AG04449 (cell line): ENCODE results near the gene LAMA2.
"Not testable (repeated sequence)": the region's sequence is repeated elsewhere in the genome, so short reads cannot be mapped to it uniquely, and the experiment has no call there.

ENCODE experiments used
- CTCF ChIA-PET: fragments of 350-600 bp; formaldehyde crosslinking; extraction: SDS; loops from one replicate; lab custom pipeline; 2021; ENCODE audit warnings: antibody characterized with exemption; lab: Yijun Ruan, JAX
- POLR2A ChIA-PET: fragments of 400-600, 350-600 bp; formaldehyde crosslinking; extraction: SDS; loops from one replicate; lab custom pipeline; 2020; ENCODE audit warnings: antibody characterized with exemption, inconsistent platforms; lab: Yijun Ruan, JAX
- DNase-seq: peaks from one replicate; pipeline ENCODE4 v3.0.0-alpha.2; 2010; ENCODE audit warnings: low read depth, low spot score
- H3K4me3 ChIP-seq: 2 replicates; pipeline ENCODE4 v1.5.1; 2011; ENCODE audit warnings: low read depth, mild to moderate bottlenecking, control low read depth, low read length
- TF ChIP-seq, protein P1 (sequence below): IDR thresholded peaks from one replicate; pipeline ENCODE4 v1.5.1; 2011; ENCODE audit warnings: mild to moderate bottlenecking, moderate library complexity, low read length, control low read depth, inconsistent platforms; ENCODE audit not compliant: insufficient read depth; ENCODE audit errors: missing control alignments

The LAMA2 gene

DNA sequence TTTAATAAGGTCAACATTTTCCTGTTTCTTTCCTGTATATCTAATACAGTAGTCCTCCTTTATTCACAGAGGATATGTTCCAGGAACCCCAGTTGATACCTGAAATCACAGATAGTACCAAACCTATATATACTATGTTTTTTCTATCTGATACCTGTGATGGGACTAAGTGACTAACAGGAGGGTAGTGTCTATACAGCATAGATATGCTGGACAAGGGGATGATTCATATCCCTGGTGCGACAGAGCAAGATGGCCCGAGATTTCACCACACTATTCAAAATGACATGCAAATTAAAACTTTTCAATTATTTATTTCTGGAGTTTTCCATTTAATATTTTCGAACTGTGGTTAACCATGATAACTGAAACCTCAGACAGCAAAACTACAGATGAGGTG lies 281.1 kb downstream of the LAMA2 start:
- no peak for DNase-seq
- POLR2A ChIA-PET = no interaction called here
- CTCF ChIA-PET = no interaction called here
- H3K4me3 ChIP-seq = no peak overlapping the region
- TF ChIP-seq, protein P1, sequence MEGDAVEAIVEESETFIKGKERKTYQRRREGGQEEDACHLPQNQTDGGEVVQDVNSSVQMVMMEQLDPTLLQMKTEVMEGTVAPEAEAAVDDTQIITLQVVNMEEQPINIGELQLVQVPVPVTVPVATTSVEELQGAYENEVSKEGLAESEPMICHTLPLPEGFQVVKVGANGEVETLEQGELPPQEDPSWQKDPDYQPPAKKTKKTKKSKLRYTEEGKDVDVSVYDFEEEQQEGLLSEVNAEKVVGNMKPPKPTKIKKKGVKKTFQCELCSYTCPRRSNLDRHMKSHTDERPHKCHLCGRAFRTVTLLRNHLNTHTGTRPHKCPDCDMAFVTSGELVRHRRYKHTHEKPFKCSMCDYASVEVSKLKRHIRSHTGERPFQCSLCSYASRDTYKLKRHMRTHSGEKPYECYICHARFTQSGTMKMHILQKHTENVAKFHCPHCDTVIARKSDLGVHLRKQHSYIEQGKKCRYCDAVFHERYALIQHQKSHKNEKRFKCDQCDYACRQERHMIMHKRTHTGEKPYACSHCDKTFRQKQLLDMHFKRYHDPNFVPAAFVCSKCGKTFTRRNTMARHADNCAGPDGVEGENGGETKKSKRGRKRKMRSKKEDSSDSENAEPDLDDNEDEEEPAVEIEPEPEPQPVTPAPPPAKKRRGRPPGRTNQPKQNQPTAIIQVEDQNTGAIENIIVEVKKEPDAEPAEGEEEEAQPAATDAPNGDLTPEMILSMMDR = no peak

DNA sequence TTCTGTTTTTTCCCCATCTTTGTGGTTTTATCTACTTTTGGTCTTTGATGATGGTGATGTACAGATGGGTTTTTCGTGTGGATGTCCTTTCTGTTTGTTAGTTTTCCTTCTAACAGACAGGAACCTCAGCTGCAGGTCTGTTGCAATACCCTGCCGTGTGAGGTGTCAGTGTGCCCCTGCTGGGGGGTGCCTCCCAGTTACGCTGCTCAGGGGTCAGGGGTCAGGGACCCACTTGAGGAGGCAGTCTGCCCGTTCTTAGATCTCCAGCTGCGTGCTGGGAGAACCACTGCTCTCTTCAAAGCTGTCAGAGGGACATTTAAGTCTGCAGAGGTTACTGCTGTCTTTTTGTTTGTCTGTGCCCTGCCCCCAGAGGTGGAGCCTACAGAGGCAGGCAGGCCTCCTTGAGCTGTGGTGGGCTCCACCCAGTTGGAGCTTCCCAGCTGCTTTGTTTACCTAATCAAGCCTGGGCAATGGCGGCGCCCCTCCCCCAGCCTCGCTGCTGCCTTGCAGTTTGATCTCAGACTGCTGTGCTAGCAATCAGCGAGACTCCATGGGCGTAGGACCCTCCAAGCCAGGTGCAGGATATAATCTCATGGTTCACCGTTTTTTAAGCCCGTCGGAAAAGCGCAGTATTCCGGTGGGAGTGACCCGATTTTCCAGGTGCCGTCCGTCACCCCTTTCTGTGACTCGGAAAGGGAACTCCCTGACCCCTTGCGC lies 289.5 kb downstream of the LAMA2 start:
- POLR2A ChIA-PET, CTCF ChIA-PET, H3K4me3 ChIP-seq, DNase-seq: not testable (repeated sequence)

DNA sequence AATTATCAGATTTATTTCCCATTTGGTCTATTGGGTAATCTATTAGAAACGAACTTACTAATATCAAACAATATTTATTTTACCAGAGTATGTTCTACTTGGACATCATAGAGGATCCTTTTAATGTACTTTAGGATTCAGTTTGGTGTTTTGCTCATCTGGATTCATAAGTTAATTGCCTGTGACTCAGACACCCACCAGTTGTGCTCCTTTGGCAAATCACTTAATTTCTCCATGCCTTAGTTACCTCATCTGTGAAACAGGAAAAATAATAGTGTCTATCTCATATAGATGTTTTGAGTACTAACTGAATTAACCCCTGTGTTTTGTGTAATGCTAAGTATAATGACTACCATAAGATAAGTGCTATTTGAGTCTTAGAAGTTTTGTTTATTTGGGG lies 292.1 kb downstream of the LAMA2 start:
- no peak overlapping the region for H3K4me3 ChIP-seq
- CTCF ChIA-PET = no interaction called here
- POLR2A ChIA-PET = no interaction called here
- TF ChIP-seq, protein P1 = no peak
- no peak for DNase-seq

DNA sequence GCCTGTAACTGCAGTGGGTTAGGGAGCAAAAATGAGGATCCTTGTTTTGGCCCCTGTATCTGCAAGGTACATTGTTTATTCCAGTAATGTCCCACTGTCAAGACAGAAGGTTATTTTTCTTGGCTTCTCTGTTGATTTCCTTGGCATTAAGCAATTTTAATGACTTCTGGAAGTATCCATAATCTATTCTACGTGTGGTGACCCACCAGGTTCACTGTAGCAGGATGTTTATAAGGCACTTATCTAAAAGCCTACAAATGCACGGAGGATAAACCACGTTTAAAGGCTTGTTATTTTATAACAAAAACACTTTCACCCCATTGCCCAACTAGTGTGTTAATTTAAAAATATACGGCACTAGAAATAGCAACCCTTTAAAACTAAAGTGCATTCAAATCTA lies 294.9 kb downstream of the LAMA2 start:
- no peak for DNase-seq
- CTCF ChIA-PET = no interaction called here
- TF ChIP-seq, protein P1 = no peak
- no peak overlapping the region for H3K4me3 ChIP-seq
- POLR2A ChIA-PET = no interaction called here

DNA sequence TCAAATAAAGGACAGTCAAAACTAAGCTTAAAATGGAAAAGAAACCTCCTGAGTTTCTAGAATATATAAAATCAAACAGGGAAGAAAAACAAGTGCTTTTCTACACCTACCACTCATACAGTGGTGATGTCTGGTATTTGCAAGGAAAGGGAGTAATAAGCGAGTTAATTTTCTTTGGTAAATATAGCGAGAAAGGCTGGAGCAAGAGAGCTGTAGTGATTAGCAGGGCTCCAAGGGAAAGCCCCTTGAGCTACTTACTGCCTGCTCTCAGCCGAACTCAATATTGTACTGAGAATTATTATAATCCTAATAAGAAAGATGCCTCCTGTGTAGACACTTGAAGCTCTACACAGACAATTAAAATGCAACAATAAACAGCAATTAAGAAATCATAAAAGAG lies 296.3 kb downstream of the LAMA2 start:
- H3K4me3 ChIP-seq = no peak overlapping the region
- ChIA-PET CTCF (interaction anchor here (0.6 kb wide), 1 partner anchor 191 kb away, joined by 3 read pairs; no protein-coding TSS in a partner anchor), POLR2A (no interaction called here)
- TF ChIP-seq, protein P1 = no peak
- DNase-seq = no peak

DNA sequence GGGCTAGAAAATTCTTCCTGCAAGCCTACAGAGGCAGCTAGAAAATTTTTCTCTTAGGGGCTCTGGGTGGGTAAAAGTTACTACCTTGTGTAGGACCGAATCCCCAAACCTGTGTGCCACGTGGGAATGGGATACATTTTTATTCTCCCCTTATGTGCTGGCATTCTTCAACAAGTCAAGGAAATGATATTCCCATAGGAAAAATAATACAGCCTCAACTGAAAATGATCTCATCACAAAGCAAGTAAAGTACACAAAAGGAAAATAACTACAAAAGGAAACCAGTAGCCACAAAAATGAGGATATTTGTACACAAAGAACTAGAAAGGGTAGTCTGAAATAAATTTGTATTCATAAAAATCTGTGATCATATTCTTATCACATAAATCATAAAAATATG lies 298.1 kb downstream of the LAMA2 start:
- CTCF ChIA-PET = no interaction called here
- no peak overlapping the region for H3K4me3 ChIP-seq
- DNase-seq = no peak
- TF ChIP-seq, protein P1 = no peak
- POLR2A ChIA-PET = no interaction called here

DNA sequence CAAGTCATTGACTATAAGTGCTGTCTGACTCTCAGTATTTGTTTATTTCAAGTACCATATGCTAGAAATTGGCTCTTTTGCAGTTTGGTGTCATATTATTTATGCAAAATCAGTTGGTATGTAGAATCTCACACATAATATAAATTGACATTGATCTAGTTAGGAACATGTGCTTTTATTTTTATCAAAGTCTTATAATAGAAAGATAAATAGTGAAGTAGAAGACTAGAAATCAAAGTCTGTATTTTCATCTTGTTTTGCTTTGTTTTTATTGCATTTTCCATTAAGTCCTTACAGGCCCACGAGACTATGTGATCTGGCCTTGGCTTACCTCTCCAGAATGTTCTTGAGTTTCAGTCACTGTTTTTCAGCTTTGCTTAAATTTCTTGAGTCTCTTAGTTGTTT lies 300.3 kb downstream of the LAMA2 start:
- CTCF ChIA-PET = no interaction called here
- no peak for DNase-seq
- H3K4me3 ChIP-seq = no peak overlapping the region
- POLR2A ChIA-PET = interaction anchor here (0.7 kb wide), 1 partner anchor 78 kb away, joined by 3 read pairs; no protein-coding TSS in a partner anchor
- TF ChIP-seq, protein P1 = no peak
